H1 (cell line): ENCODE measurements around the gene SLC30A10. TPM values are rescaled to one million over a fixed set of nuclear protein-coding genes. Genes with fewer than 3 reads are reported as not detected.

Source experiments
- ATF2 ChIP-seq: IDR thresholded peaks from 2 replicates; pipeline ENCODE4 v1.6.1; 2012; ENCODE audit warnings: low read length, inconsistent platforms
- CBX5 ChIP-seq: fragments of 300-800, 300-1000 bp; sonication (generic); IDR thresholded peaks from 2 replicates; pipeline ENCODE4 v1.7.1; 2016; ENCODE audit warnings: antibody characterized with exemption, low read length, low read depth
- CBX8 ChIP-seq: fragments of 300-800, 300-1000 bp; sonication (generic); IDR thresholded peaks from 2 replicates; pipeline ENCODE4 v1.7.1; 2016; ENCODE audit warnings: low read depth, low read length, borderline replicate concordance
- CHD7 ChIP-seq: fragments of 300-600 bp; sonication (generic); IDR thresholded peaks from 2 replicates; pipeline ENCODE4 v1.7.1; 2012; ENCODE audit warnings: low read length, moderate library complexity, mild to moderate bottlenecking, inconsistent platforms; ENCODE audit not compliant: insufficient replicate concordance
- MAX ChIP-seq: IDR thresholded peaks from 2 replicates; pipeline ENCODE4 v1.6.1; 2012; ENCODE audit warnings: inconsistent platforms
- NRF1 ChIP-seq: IDR thresholded peaks from 2 replicates; pipeline ENCODE4 v1.6.1; 2011; ENCODE audit warnings: mild to moderate bottlenecking, low read depth, low read length, improper control_type of control experiment
- POLR2AphosphoS5 ChIP-seq: IDR thresholded peaks from 2 replicates; pipeline ENCODE4 v1.6.1; 2011; ENCODE audit warnings: low read depth, low read length
- RXRA ChIP-seq: IDR thresholded peaks from 2 replicates; pipeline ENCODE4 v1.6.1; 2011; ENCODE audit warnings: low read depth, mild to moderate bottlenecking, low read length, moderate library complexity; ENCODE audit not compliant: insufficient read depth
- USF2 ChIP-seq: IDR thresholded peaks from 2 replicates; pipeline ENCODE4 v1.6.1; 2011; ENCODE audit warnings: low read length, improper control_type of control experiment
- polyA plus RNA-seq, 7 experiments: library from polyadenylated mRNA; depleted of rRNA in 3 of 7; stranded (reverse) in 5 of 7; unstranded in 2 of 7; fragments of >200 nt in 5 of 7; fragments of 200-250 nt in 2 of 7; gene quantifications; 1 replicate in 5 of 7; 2 replicates in 1 of 7; 4 replicates in 1 of 7; pipeline versions ENCODE4 v1.2.1 to v1.2.3, GENCODE V29; 2011 to 2013; ENCODE audit warnings: missing spikeins in 2 of 7, mixed read lengths in 2 of 7
- total RNA-seq: library from RNA; stranded (reverse); fragmentation: NEBNext Ultra II Directional; extraction: Animal tissue kit (Norgen Biotek cat#: 25700); gene quantifications from 2 replicates; pipeline ENCODE4 v1.2.1, GENCODE V29; 2021

SLC30A10 gene
- total and polyA plus RNA-seq, 2 of the 8 experiments (the other 6 are each of a cell fraction or from before 2014, with no cell fraction given): 0.23 to 0.61 TPM

- TF ChIP-seq CHD7: no peak
- no peak for TF ChIP-seq ATF2
- TF ChIP-seq USF2: no peak
- TF ChIP-seq POLR2AphosphoS5: no peak
- no peak for TF ChIP-seq CBX8
- TF ChIP-seq NRF1: no peak
- TF ChIP-seq CBX5: no peak
- no peak for TF ChIP-seq MAX
- no peak for TF ChIP-seq RXRA
These were observed 25.4 kb downstream of the SLC30A10 start (continued) for GRCh38 chr1:219902951-219903350.
